GM12878 (cell line): ENCODE results near the gene SMTNL2.

Source experiments
- EGR1 ChIP-seq, 2 experiments: IDR thresholded peaks; 1 replicate in 1 of 2; 2 replicates in 1 of 2; pipeline ENCODE4 v1.6.1; 2011 to 2012; ENCODE audit warnings: low read depth in 2 of 2, low read length in 2 of 2, borderline replicate concordance in 1 of 2, mild to moderate bottlenecking in 1 of 2, moderate library complexity in 1 of 2
- EP300 ChIP-seq, 2 experiments: fragments of 150-350 bp in 1 of 2; IDR thresholded peaks; 2 replicates each; pipeline ENCODE4 v1.6.1; 2011 to 2012; ENCODE audit warnings: low read depth in 2 of 2, low read length in 2 of 2, borderline replicate concordance in 1 of 2, improper control_type of control experiment in 1 of 2, inconsistent platforms in 1 of 2; ENCODE audit not compliant: control insufficient read depth in 1 of 2
- EZH2 ChIP-seq: IDR thresholded peaks from 2 replicates; pipeline ENCODE4 v1.6.1; 2012; ENCODE audit warnings: low read depth, mild to moderate bottlenecking, control low read depth, inconsistent platforms, low read length, borderline replicate concordance; ENCODE audit not compliant: control insufficient read depth
- IRF4 ChIP-seq: IDR thresholded peaks from 2 replicates; pipeline ENCODE4 v1.6.1; 2011; ENCODE audit warnings: low read depth, low read length
- TF ChIP-seq, protein P1 (sequence below): fragments of 450-650 bp; IDR thresholded peaks from 2 replicates; pipeline ENCODE4 v1.6.1; 2017; ENCODE audit warnings: mild to moderate bottlenecking
- TF ChIP-seq, protein P2 (sequence below), 3 experiments: IDR thresholded peaks in 2 of 3; conservative IDR thresholded peaks in 1 of 3; 2 replicates each; pipeline ENCODE4 v1.5.1; 2011; ENCODE audit warnings: low read depth in 3 of 3, low read length in 3 of 3, mild to moderate bottlenecking in 3 of 3, control low read depth in 2 of 3, moderate library complexity in 2 of 3, inconsistent platforms in 1 of 3, mixed read lengths in 1 of 3; ENCODE audit not compliant: control insufficient read depth in 2 of 3, insufficient read depth in 1 of 3; ENCODE audit errors: extremely low read depth in 1 of 3

DNA sequence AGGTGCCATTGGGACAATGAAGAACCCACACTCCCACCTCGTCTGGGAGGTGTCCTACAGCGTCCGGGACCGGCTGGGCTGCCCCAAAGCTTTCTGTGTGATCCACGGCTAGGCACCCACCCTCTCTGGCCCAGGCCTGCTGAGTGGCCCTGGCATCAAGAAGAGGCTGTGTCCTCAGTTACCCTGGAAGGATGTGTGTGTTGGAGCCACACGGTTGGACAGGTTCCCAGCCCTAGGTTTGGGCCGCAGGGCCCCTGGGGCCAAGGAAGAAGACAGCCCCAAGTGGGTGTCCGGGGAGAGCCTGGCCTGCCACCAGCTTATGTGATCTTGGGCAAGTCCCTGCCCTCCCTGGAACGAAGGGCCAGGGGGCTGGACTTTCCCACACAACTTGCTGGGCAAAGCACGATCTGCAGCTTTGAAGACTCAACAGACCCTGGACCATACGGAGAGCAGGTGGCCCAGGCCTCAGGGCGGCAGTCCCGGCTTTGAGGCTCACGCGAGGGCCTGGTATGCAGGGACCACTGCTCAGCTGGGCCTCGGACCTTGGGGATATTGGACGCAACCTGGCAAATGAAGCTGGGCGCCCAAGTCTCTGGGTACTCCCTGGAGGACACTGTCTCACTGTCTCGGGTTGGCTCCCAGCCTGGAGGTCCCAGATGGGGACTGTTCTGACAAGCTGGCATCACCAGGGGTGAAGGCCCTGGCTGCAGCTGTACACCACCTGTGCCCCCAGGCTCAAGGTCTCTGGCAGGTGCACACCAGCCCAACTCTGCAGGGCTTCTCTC is 46.7 kb upstream of the SMTNL2 start:
- TF ChIP-seq EGR1 (IDR thresholded peaks at IDR 0.05; ENCODE audit: borderline replicate concordance in 1 of 2, low read depth in 2 of 2, low read length in 2 of 2): no peak
- TF ChIP-seq, protein P1, sequence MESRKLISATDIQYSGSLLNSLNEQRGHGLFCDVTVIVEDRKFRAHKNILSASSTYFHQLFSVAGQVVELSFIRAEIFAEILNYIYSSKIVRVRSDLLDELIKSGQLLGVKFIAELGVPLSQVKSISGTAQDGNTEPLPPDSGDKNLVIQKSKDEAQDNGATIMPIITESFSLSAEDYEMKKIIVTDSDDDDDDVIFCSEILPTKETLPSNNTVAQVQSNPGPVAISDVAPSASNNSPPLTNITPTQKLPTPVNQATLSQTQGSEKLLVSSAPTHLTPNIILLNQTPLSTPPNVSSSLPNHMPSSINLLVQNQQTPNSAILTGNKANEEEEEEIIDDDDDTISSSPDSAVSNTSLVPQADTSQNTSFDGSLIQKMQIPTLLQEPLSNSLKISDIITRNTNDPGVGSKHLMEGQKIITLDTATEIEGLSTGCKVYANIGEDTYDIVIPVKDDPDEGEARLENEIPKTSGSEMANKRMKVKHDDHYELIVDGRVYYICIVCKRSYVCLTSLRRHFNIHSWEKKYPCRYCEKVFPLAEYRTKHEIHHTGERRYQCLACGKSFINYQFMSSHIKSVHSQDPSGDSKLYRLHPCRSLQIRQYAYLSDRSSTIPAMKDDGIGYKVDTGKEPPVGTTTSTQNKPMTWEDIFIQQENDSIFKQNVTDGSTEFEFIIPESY: no peak
- TF ChIP-seq, protein P2, sequence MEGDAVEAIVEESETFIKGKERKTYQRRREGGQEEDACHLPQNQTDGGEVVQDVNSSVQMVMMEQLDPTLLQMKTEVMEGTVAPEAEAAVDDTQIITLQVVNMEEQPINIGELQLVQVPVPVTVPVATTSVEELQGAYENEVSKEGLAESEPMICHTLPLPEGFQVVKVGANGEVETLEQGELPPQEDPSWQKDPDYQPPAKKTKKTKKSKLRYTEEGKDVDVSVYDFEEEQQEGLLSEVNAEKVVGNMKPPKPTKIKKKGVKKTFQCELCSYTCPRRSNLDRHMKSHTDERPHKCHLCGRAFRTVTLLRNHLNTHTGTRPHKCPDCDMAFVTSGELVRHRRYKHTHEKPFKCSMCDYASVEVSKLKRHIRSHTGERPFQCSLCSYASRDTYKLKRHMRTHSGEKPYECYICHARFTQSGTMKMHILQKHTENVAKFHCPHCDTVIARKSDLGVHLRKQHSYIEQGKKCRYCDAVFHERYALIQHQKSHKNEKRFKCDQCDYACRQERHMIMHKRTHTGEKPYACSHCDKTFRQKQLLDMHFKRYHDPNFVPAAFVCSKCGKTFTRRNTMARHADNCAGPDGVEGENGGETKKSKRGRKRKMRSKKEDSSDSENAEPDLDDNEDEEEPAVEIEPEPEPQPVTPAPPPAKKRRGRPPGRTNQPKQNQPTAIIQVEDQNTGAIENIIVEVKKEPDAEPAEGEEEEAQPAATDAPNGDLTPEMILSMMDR (IDR thresholded peaks at IDR 0.05 in 2 of 3, conservative IDR thresholded peaks at IDR 0.05 in 1 of 3; ENCODE audit: control insufficient read depth in 2 of 3, extremely low read depth in 1 of 3, insufficient read depth in 1 of 3, low read depth in 3 of 3, low read length in 3 of 3): no peak
- TF ChIP-seq IRF4: no peak
- TF ChIP-seq EP300 (IDR thresholded peaks at IDR 0.05; ENCODE audit: borderline replicate concordance in 1 of 2, control insufficient read depth in 1 of 2, low read depth in 2 of 2, low read length in 2 of 2): no peak
- no peak for TF ChIP-seq EZH2
